Measurements from ENCODE around the gene TRPV6.

GRCh38 chr7:142934056-142934455 lies 48.5 kb upstream of the TRPV6 start:
- TF ChIP-seq CTCF (conservative IDR thresholded peaks at IDR 0.05; ENCODE audit: low read depth, low read length) (no peak), EZH2 (IDR thresholded peaks at IDR 0.05; ENCODE audit: borderline replicate concordance, low read depth, low read length, poor library complexity, severe bottlenecking) (no peak)

Measured in A673 (cell line).